B cell (primary cell): ENCODE data around the gene STAMBPL1. TPM values are rescaled to one million over a fixed set of nuclear protein-coding genes. Genes with fewer than 3 reads are reported as not detected.

Experiments
- ATAC-seq: fragments of 200-7000 bp; cut with Tn5 transposase; one replicate; pipeline ENCODE4 v1.10.0; 2021; ENCODE audit warnings: low read depth, mild to moderate bottlenecking, moderate number of reproducible peaks, moderate library complexity
- CTCF ChIA-PET: fragments of 350-600 bp; sonication (Branson Sonifier 250); formaldehyde crosslinking; loops from one replicate; lab custom pipeline; 2021; ENCODE audit warnings: antibody characterized with exemption, inconsistent platforms; lab: Charles Lee
- POLR2A ChIA-PET: fragments of 350-600 bp; sonication (Branson Sonifier 250); formaldehyde crosslinking; loops from one replicate; lab custom pipeline; 2021; ENCODE audit warnings: antibody characterized with exemption; lab: Charles Lee
- DNase-seq: peaks from one replicate; pipeline ENCODE4 v3.0.0; 2013
- H2AFZ ChIP-seq: 2 replicates; pipeline ENCODE4 v1.6.1; 2012; ENCODE audit warnings: mild to moderate bottlenecking, low read depth, low read length; ENCODE audit not compliant: insufficient read depth, poor library complexity, severe bottlenecking
- H3K27ac ChIP-seq, 2 donors: 1 replicate in 1 of 2; 2 replicates in 1 of 2; pipeline ENCODE4 v1.5.1; 2012 to 2013; ENCODE audit warnings: low read length in 2 of 2, mild to moderate bottlenecking in 2 of 2, moderate library complexity in 1 of 2
- H3K27me3 ChIP-seq, 4 experiments: fragments of 200-600 bp in 1 of 4; sonication (generic) in 1 of 4; replicated peaks in 1 of 4; 1 replicate in 2 of 4; 2 replicates in 2 of 4; pipeline versions ENCODE4 v1.6.1 to v1.7.0; 2013 to 2016; ENCODE audit warnings: low read length in 3 of 4, mild to moderate bottlenecking in 2 of 4, mixed read lengths in 1 of 4, moderate library complexity in 1 of 4; ENCODE audit not compliant: insufficient read depth in 4 of 4, control insufficient read depth in 3 of 4; ENCODE audit errors: control extremely low read depth in 1 of 4
- H3K36me3 ChIP-seq, 2 experiments: replicated peaks in 1 of 2; 1 replicate in 1 of 2; 2 replicates in 1 of 2; pipeline versions ENCODE4 v1.6.1 to v1.7.1; 2013; ENCODE audit warnings: low read length in 1 of 2; ENCODE audit not compliant: insufficient read depth in 2 of 2, control insufficient read depth in 1 of 2; ENCODE audit errors: control extremely low read depth in 1 of 2, extremely low read depth in 1 of 2
- H3K4me1 ChIP-seq, 2 donors: fragments of 200-600 bp in 1 of 2; sonication (generic) in 1 of 2; 1 replicate in 1 of 2; 2 replicates in 1 of 2; pipeline versions ENCODE4 v1.5.1 to v1.6.1; 2013 to 2017; ENCODE audit warnings: low read length in 2 of 2; ENCODE audit not compliant: control insufficient read depth in 2 of 2, insufficient read depth in 2 of 2
- H3K4me2 ChIP-seq: replicated peaks from 2 replicates; pipeline ENCODE3; 2012; ENCODE audit warnings: mild to moderate bottlenecking, low read depth, low read length; ENCODE audit not compliant: poor library complexity, severe bottlenecking
- H3K4me3 ChIP-seq, 5 experiments: fragments of 200-600 bp in 1 of 5; sonication (generic) in 1 of 5; 1 replicate in 3 of 5; 2 replicates in 2 of 5; pipeline versions ENCODE4 v1.5.1 to v1.7.0; 2011 to 2016; ENCODE audit warnings: low read length in 4 of 5, mild to moderate bottlenecking in 4 of 5, low read depth in 2 of 5, control low read depth in 1 of 5, moderate library complexity in 1 of 5; ENCODE audit not compliant: insufficient read depth in 1 of 5; ENCODE audit errors: control extremely low read depth in 1 of 5, extremely low read depth in 1 of 5
- H3K79me2 ChIP-seq: fragments of 200-600 bp; sonication (generic); one replicate; pipeline ENCODE4 v1.6.0; 2016; ENCODE audit warnings: low read length; ENCODE audit not compliant: control insufficient read depth, insufficient read depth
- H3K9ac ChIP-seq: fragments of 200-600 bp; sonication (generic); 2 replicates; pipeline ENCODE4 v1.6.1; 2017; ENCODE audit warnings: mild to moderate bottlenecking, low read length, moderate library complexity
- H3K9me3 ChIP-seq, 3 donors: one replicate each; pipeline versions ENCODE4 v1.6.1 to v1.7.1; 2013; ENCODE audit warnings: low read length in 2 of 3; ENCODE audit not compliant: control insufficient read depth in 2 of 3, insufficient read depth in 1 of 3; ENCODE audit errors: control extremely low read depth in 1 of 3
- H4K20me1 ChIP-seq: 2 replicates; pipeline ENCODE4 v1.6.0; 2012; ENCODE audit warnings: mild to moderate bottlenecking, low read length; ENCODE audit not compliant: insufficient read depth, control insufficient read depth, poor library complexity, severe bottlenecking
- H3K27ac Mint-ChIP-seq: one replicate; pipeline ENCODE4 v1.8.0; 2021; ENCODE audit warnings: mixed read lengths
- H3K27me3 Mint-ChIP-seq: one replicate; pipeline ENCODE4 v1.8.0; 2021; ENCODE audit warnings: mixed read lengths
- H3K4me1 Mint-ChIP-seq: one replicate; pipeline ENCODE4 v1.8.0; 2021; ENCODE audit warnings: mixed read lengths
- H3K4me3 Mint-ChIP-seq: one replicate; pipeline ENCODE4 v1.8.0; 2021; ENCODE audit warnings: mixed read lengths
- H3K9me3 Mint-ChIP-seq: one replicate; pipeline ENCODE4 v1.8.0; 2022; ENCODE audit warnings: mixed read lengths; ENCODE audit not compliant: insufficient read depth
- EZH2 ChIP-seq: IDR thresholded peaks from 2 replicates; pipeline ENCODE4 v1.6.1; 2012; ENCODE audit warnings: borderline replicate concordance, low read depth, mild to moderate bottlenecking, moderate library complexity, low read length; ENCODE audit not compliant: insufficient read depth, poor library complexity, severe bottlenecking
- WGBS: methylation state at CpG from one replicate; pipeline ENCODE4 v1.1.5; 2013; ENCODE audit warnings: missing lambda C conversion rate; ENCODE audit not compliant: insufficient coverage; 5-methylcytosine and 5-hydroxymethylcytosine counted together
- intact Hi-C: fragments of 100-400 bp; cut with micrococcal nuclease; formaldehyde crosslinking; loops from one replicate; pipeline ENCODE4 v1.10.0; 2022
- polyA plus RNA-seq: library from polyadenylated mRNA; depleted of rRNA; stranded (reverse); fragments of >200 nt; gene quantifications from 2 replicates; pipeline ENCODE4 v1.2.3, GENCODE V29; 2012
- total RNA-seq, 2 donors: library from RNA; stranded (reverse); fragments of 120-200 nt in 1 of 2; gene quantifications; 1 replicate in 1 of 2; 2 replicates in 1 of 2; pipeline versions ENCODE4 v1.2.3 to v1.2.4, GENCODE V29; 2013 to 2022
- TF ChIP-seq, protein P1 (sequence below): fragments of 200-600 bp; IDR thresholded peaks from one replicate; pipeline ENCODE4 v1.8.0; 2022; ENCODE audit warnings: antibody characterized with exemption, mild to moderate bottlenecking

Gene STAMBPL1
- total and polyA plus RNA-seq, 2 donors (not counting 1 experiment from before 2014, with no cell fraction given): 50.3 to 64.2 TPM

DNA sequence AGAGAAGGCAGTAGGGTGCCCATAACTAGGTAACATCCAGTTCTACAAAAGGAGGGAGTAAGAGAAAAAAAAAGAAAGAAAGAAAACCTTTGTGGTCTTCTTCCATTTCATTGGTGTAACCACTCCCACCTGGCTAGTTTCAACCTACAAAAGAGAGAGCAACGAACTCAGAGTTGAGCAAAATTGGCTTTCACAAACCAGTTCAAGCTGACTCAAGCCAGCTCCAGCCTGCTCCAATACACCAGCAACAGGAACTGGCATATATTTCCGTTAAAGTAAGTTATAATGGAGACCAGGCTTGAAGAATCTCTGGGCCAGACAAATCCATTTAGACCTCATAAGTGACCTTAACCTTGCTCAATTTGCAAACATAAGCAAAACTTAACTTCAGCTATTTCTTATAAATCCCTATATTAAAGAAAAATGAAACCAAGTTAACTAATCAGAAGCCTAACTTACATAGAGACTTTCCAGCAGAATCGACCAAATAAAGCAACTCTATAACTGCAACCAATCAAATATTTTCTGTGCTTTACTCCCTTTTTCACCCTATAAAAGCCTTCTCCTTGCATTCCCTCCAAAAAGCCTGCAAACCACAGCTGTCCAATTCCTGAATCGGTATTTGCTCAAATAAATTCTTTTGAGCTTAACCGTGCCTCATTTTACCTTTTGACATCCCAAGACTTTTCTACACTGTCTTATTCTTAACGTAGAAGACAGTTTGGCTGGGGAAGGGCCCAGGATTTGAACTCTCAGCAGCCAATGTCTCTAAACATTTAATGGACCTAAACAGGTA is 38.5 kb upstream of the STAMBPL1 start:
- ChIA-PET CTCF (interaction anchor here (1.2 to 22.4 kb wide), 2 partner anchors 31 to 91 kb away, joined by 3 to 749 read pairs; no protein-coding TSS in a partner anchor), POLR2A (no interaction called here)
- intact Hi-C loops: no loop called here
- no peak overlapping the region for H3K4me2 ChIP-seq
- peak overlapping the region; percentile 24 for H2AFZ ChIP-seq
- H3K4me3 ChIP-seq: no peak overlapping the region
- peaks cover 4% of the 10 kb centered on the region for H3K27me3 Mint-ChIP-seq
- H3K27ac ChIP-seq: no peak overlapping the region
- H3K4me1 ChIP-seq: no peaks in the 10 kb centered on the region
- H4K20me1 ChIP-seq: no peaks in the 10 kb centered on the region
- no peak for DNase-seq
- no peak overlapping the region for H3K9ac ChIP-seq
- no peaks in the 10 kb centered on the region for H3K9me3 Mint-ChIP-seq
- H3K4me1 Mint-ChIP-seq: no peaks in the 10 kb centered on the region
- H3K36me3 ChIP-seq: no peaks in the 10 kb centered on the region
- H3K4me3 Mint-ChIP-seq: no peak overlapping the region
- WGBS: 87% methylated on average over 2 of the region's 6 CpGs
- no peaks in the 10 kb centered on the region for H3K27me3 ChIP-seq
- no peaks in the 10 kb centered on the region for H3K9me3 ChIP-seq
- TF ChIP-seq, protein P1, sequence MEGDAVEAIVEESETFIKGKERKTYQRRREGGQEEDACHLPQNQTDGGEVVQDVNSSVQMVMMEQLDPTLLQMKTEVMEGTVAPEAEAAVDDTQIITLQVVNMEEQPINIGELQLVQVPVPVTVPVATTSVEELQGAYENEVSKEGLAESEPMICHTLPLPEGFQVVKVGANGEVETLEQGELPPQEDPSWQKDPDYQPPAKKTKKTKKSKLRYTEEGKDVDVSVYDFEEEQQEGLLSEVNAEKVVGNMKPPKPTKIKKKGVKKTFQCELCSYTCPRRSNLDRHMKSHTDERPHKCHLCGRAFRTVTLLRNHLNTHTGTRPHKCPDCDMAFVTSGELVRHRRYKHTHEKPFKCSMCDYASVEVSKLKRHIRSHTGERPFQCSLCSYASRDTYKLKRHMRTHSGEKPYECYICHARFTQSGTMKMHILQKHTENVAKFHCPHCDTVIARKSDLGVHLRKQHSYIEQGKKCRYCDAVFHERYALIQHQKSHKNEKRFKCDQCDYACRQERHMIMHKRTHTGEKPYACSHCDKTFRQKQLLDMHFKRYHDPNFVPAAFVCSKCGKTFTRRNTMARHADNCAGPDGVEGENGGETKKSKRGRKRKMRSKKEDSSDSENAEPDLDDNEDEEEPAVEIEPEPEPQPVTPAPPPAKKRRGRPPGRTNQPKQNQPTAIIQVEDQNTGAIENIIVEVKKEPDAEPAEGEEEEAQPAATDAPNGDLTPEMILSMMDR: no peak
- no peak for TF ChIP-seq EZH2
- H3K79me2 ChIP-seq: no peaks in the 10 kb centered on the region
- H3K27ac Mint-ChIP-seq: no peak overlapping the region
- ATAC-seq: no peak

DNA sequence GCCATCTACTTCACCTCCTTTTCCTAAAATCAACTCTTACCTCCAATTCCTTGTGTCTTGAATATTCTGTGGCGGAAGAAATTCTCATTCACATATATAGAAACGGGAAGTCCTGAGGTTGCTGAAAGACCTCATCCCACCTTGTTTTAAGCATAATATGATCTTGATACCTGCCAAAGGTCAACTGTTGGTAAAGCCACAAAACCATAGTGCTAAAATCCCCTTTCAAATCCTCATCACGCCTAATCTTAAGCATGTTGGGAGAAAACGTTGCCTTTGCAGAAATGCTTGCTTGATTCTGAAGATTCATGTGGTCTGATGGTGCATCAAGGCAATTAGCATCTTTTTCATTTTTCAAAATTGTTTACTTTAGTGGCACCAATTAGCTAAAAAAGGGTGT is 36.9 kb upstream of the STAMBPL1 start:
- Histone ChIP-seq H3K4me2 (no peak overlapping the region), H3K9ac (no peak overlapping the region), H3K79me2 (no peaks in the 10 kb centered on the region), H3K9me3 (no peaks in the 10 kb centered on the region), H2AFZ (no peak overlapping the region), H4K20me1 (no peaks in the 10 kb centered on the region), H3K27me3 (no peaks in the 10 kb centered on the region), H3K4me1 (no peaks in the 10 kb centered on the region), H3K27ac (no peak overlapping the region), H3K36me3 (no peaks in the 10 kb centered on the region), H3K4me3 (no peak overlapping the region)
- ChIA-PET POLR2A (no interaction called here), CTCF (interaction anchor here (1.0 to 22.4 kb wide), 3 partner anchors 10 to 90 kb away, joined by 3 to 749 read pairs (median 4); no protein-coding TSS in a partner anchor)
- TF ChIP-seq EZH2: no peak
- TF ChIP-seq, protein P1: no peak
- no peak overlapping the region for H3K4me3 Mint-ChIP-seq
- DNase-seq: no peak
- intact Hi-C loops: no loop called here
- no peak overlapping the region for H3K27ac Mint-ChIP-seq
- ATAC-seq: no peak
- no peaks in the 10 kb centered on the region for H3K4me1 Mint-ChIP-seq
- peaks cover 4% of the 10 kb centered on the region for H3K27me3 Mint-ChIP-seq
- 93% methylated on average over 2 of the region's 4 CpGs for WGBS
- H3K9me3 Mint-ChIP-seq: no peaks in the 10 kb centered on the region
